HCT116 (cell line): ENCODE measurements around the gene TADA2B. TPM values are rescaled to one million over a fixed set of nuclear protein-coding genes. Genes with fewer than 3 reads are reported as not detected.

Experiments
- ATAC-seq: fragments of 200-7000 bp; cut with Tn5 transposase; 2 replicates; pipeline ENCODE4 v1.9.1; 2020; ENCODE audit warnings: mild to moderate bottlenecking, moderate library complexity
- BruUV-seq: library from RNA; stranded (reverse); fragments of 400-500 nt; replicated peaks from 2 replicates; lab custom pipeline; 2021; lab: Mats Ljungman, UMichigan
- CTCF ChIA-PET: fragments of 300-600 bp; sonication (Branson Sonifier 250); formaldehyde crosslinking; loops from one replicate; lab custom pipeline; 2021; ENCODE audit warnings: antibody characterized with exemption; lab: Charles Lee
- POLR2A ChIA-PET: fragments of 300-600, 350-600 bp; sonication (Branson Sonifier 250); formaldehyde crosslinking; loops from one replicate; lab custom pipeline; 2021; ENCODE audit warnings: antibody characterized with exemption; lab: Charles Lee
- RAD21 ChIA-PET, 2 experiments: fragments of 300-600 bp; sonication (Branson Sonifier 250); formaldehyde crosslinking; loops; one replicate each; lab custom pipeline; 2023; ENCODE audit warnings: low total read pairs in 2 of 2; ENCODE audit not compliant: uncharacterized antibody in 2 of 2, unreplicated experiment in 2 of 2, low non-redundant PET in 1 of 2; lab: Charles Lee
- DNase-seq: peaks from one replicate; pipeline ENCODE4 v3.0.0-alpha.2; 2010; ENCODE audit warnings: low read depth, low spot score
- H2AFZ ChIP-seq: fragments of 200-600 bp; shearing (Covaris generic), sonication (generic); 2 replicates; pipeline ENCODE4 v1.6.1; 2017; ENCODE audit warnings: low read depth, mixed run types, mixed read lengths, antibody characterized with exemption, low read length; ENCODE audit not compliant: poor library complexity, severe bottlenecking
- H3K27ac ChIP-seq: 2 replicates; pipeline ENCODE4 v1.5.1; 2012; ENCODE audit warnings: low read depth, low read length
- H3K27me3 ChIP-seq: fragments of 200-600 bp; sonication (generic); 2 replicates; pipeline ENCODE4 v1.6.1; 2016; ENCODE audit warnings: mixed run types, low read length, mixed read lengths; ENCODE audit not compliant: insufficient read depth
- H3K36me3 ChIP-seq, 2 experiments: fragments of 200-500 bp in 1 of 2; fragments of 200-600 bp in 1 of 2; sonication (Bioruptor generic) in 1 of 2; sonication (generic) in 1 of 2; 2 replicates each; pipeline versions ENCODE4 v1.5.1 to v1.6.1; 2014 to 2016; ENCODE audit warnings: low read length in 2 of 2, inconsistent platforms in 1 of 2, mixed read lengths in 1 of 2, mixed run types in 1 of 2; ENCODE audit not compliant: insufficient read depth in 2 of 2, control insufficient read depth in 1 of 2
- H3K4me1 ChIP-seq, 2 experiments: fragments of 200-600 bp in 1 of 2; sonication (generic) in 1 of 2; 2 replicates each; pipeline versions ENCODE4 v1.5.1 to v1.6.1; 2012 to 2017; ENCODE audit warnings: low read length in 2 of 2, inconsistent platforms in 1 of 2, mild to moderate bottlenecking in 1 of 2, mixed read lengths in 1 of 2, mixed run types in 1 of 2, moderate library complexity in 1 of 2; ENCODE audit not compliant: insufficient read depth in 2 of 2, control insufficient read depth in 1 of 2
- H3K4me2 ChIP-seq: fragments of 200-600 bp; sonication (generic); 2 replicates; pipeline ENCODE4 v1.6.1; 2017; ENCODE audit warnings: mixed run types, low read length, mixed read lengths
- H3K4me3 ChIP-seq, 2 experiments: fragments of 200-600 bp in 1 of 2; sonication (generic) in 1 of 2; replicated peaks in 1 of 2; 2 replicates each; pipeline ENCODE4 v1.5.1; 2011 to 2016; ENCODE audit warnings: low read length in 2 of 2, control low read depth in 1 of 2, low read depth in 1 of 2, mild to moderate bottlenecking in 1 of 2, mixed read lengths in 1 of 2, mixed run types in 1 of 2
- H3K79me2 ChIP-seq: fragments of 200-600 bp; sonication (generic); 2 replicates; pipeline ENCODE4 v1.6.1; 2017; ENCODE audit warnings: mild to moderate bottlenecking, mixed run types, low read length, moderate library complexity, mixed read lengths; ENCODE audit not compliant: insufficient read depth
- H3K9ac ChIP-seq: fragments of 200-600 bp; sonication (generic); 2 replicates; pipeline ENCODE4 v1.6.1; 2016; ENCODE audit warnings: low read length, mixed read lengths
- H3K9me2 ChIP-seq: fragments of 200-600 bp; sonication (generic), shearing (Covaris generic); 2 replicates; pipeline ENCODE4 v1.6.1; 2017; ENCODE audit warnings: mixed run types, mild to moderate bottlenecking, moderate library complexity; ENCODE audit not compliant: insufficient read depth
- H3K9me3 ChIP-seq, 2 experiments: fragments of 200-500 bp in 1 of 2; fragments of 200-600 bp in 1 of 2; sonication (Bioruptor generic) in 1 of 2; sonication (generic) in 1 of 2; 2 replicates each; pipeline ENCODE4 v1.6.1; 2014 to 2017; ENCODE audit warnings: low read length in 2 of 2, mixed read lengths in 2 of 2, inconsistent platforms in 1 of 2, low read depth in 1 of 2, mild to moderate bottlenecking in 1 of 2, mixed run types in 1 of 2, moderate library complexity in 1 of 2; ENCODE audit not compliant: control insufficient read depth in 1 of 2, insufficient read depth in 1 of 2
- H4K20me1 ChIP-seq: fragments of 200-600 bp; sonication (generic), shearing (Covaris generic); 2 replicates; pipeline ENCODE4 v1.6.1; 2017; ENCODE audit warnings: mixed run types, mild to moderate bottlenecking, moderate library complexity; ENCODE audit not compliant: insufficient read depth
- ATF3 ChIP-seq: IDR thresholded peaks from 2 replicates; pipeline ENCODE4 v1.6.1; 2012
- CBX3 ChIP-seq: IDR thresholded peaks from 2 replicates; pipeline ENCODE4 v1.6.1; 2012; ENCODE audit warnings: low read depth
- CEBPB ChIP-seq: IDR thresholded peaks from 2 replicates; pipeline ENCODE4 v1.6.1; 2012; ENCODE audit warnings: low read depth
- EGR1 ChIP-seq: IDR thresholded peaks from 2 replicates; pipeline ENCODE4 v1.6.1; 2012; ENCODE audit warnings: low read depth
- ELF1 ChIP-seq: IDR thresholded peaks from 2 replicates; pipeline ENCODE4 v1.6.1; 2012; ENCODE audit warnings: low read depth, borderline replicate concordance
- EZH2 ChIP-seq: fragments of 200-600 bp; sonication (generic); IDR thresholded peaks from 2 replicates; pipeline ENCODE4 v1.6.1; 2017; ENCODE audit warnings: antibody characterized with exemption, mixed run types
- EZH2phosphoT487 ChIP-seq: fragments of 200-600 bp; IDR thresholded peaks from 2 replicates; pipeline ENCODE4 v1.6.1; 2018; ENCODE audit warnings: antibody characterized with exemption, borderline replicate concordance
- FOSL1 ChIP-seq: IDR thresholded peaks from 2 replicates; pipeline ENCODE4 v1.6.1; 2012; ENCODE audit warnings: low read depth
- JUND ChIP-seq: IDR thresholded peaks from 2 replicates; pipeline ENCODE4 v1.6.1; 2012
- MAX ChIP-seq: IDR thresholded peaks from 2 replicates; pipeline ENCODE4 v1.6.1; 2012
- POLR2A ChIP-seq: IDR thresholded peaks from 2 replicates; pipeline ENCODE4 v1.7.0; 2011; ENCODE audit warnings: borderline replicate concordance; ENCODE audit not compliant: insufficient read depth, insufficient read length; ENCODE audit errors: extremely low read depth
- POLR2AphosphoS5 ChIP-seq: IDR thresholded peaks from 2 replicates; pipeline ENCODE4 v1.6.1; 2011; ENCODE audit warnings: mild to moderate bottlenecking, low read depth, low read length, moderate library complexity
- RAD21 ChIP-seq: IDR thresholded peaks from 2 replicates; pipeline ENCODE4 v1.6.1; 2012; ENCODE audit warnings: low read depth, mild to moderate bottlenecking
- REST ChIP-seq: IDR thresholded peaks from 2 replicates; pipeline ENCODE4 v1.6.1; 2012; ENCODE audit warnings: low read depth
- SIN3A ChIP-seq: IDR thresholded peaks from 2 replicates; pipeline ENCODE4 v1.6.1; 2012; ENCODE audit warnings: low read depth
- SP1 ChIP-seq: IDR thresholded peaks from 2 replicates; pipeline ENCODE4 v1.6.1; 2012; ENCODE audit warnings: low read depth
- SRF ChIP-seq: IDR thresholded peaks from 2 replicates; pipeline ENCODE4 v1.6.1; 2012; ENCODE audit warnings: low read depth
- ZBTB33 ChIP-seq: IDR thresholded peaks from 2 replicates; pipeline ENCODE4 v1.6.1; 2011; ENCODE audit warnings: mild to moderate bottlenecking, low read length, moderate library complexity; ENCODE audit not compliant: insufficient replicate concordance; ENCODE audit errors: extremely low read depth
- ZFX ChIP-seq: fragments of 450-650 bp; IDR thresholded peaks from 2 replicates; pipeline ENCODE4 v1.6.1; 2017
- ZNF274 ChIP-seq: fragments of 200-500 bp; sonication (Bioruptor generic); IDR thresholded peaks from 2 replicates; pipeline ENCODE4 v1.6.1; 2014; ENCODE audit warnings: mild to moderate bottlenecking, low read depth, low read length, inconsistent platforms
- intact Hi-C: fragments of 100-400 bp; cut with micrococcal nuclease; formaldehyde crosslinking; loops from 2 replicates; pipeline ENCODE4 v1.10.0; 2022
- total RNA-seq: library from RNA; stranded (reverse); gene quantifications from one replicate; pipeline ENCODE4 v1.2.1, GENCODE V29; 2021; ENCODE audit not compliant: unreplicated experiment

Gene TADA2B
- total RNA-seq, 1 experiment from 2014 or later, result 13.4 TPM

GRCh38 chr4:7040765-7041164 lies 2.4 kb upstream of the TADA2B start:
- intact Hi-C loops, result no loop called here
- H4K20me1 ChIP-seq, result no peaks in the 10 kb centered on the region
- RAD21 ChIA-PET, result no interaction called here
- no peak for DNase-seq
- no peaks in the 10 kb centered on the region for H3K27me3 ChIP-seq
- no peaks in the 10 kb centered on the region for H3K9me3 ChIP-seq
- TF ChIP-seq POLR2AphosphoS5 (no peak), REST (no peak), ELF1 (no peak), SRF (no peak), CEBPB (no peak), FOSL1 (no peak), JUND (no peak), EGR1 (no peak), SIN3A (no peak), ZBTB33 (no peak), ATF3 (no peak), MAX (no peak), EZH2phosphoT487 (no peak), EZH2 (no peak), ZFX (no peak), POLR2A (no peak), CBX3 (no peak), ZNF274 (no peak), RAD21 (no peak), SP1 (no peak)
- TF ChIP-seq, all 23 proteins: peak for 0
- no peak overlapping the region for H3K9ac ChIP-seq
- no TSS peak for BruUV-seq
- CTCF ChIA-PET, result no interaction called here
- H3K4me1 ChIP-seq, result peaks cover 16 to 39% of the 10 kb centered on the region in 2 experiments
- H3K27ac ChIP-seq, result no peak overlapping the region
- H2AFZ ChIP-seq, result no peak overlapping the region
- no peaks in the 10 kb centered on the region for H3K36me3 ChIP-seq
- peaks cover 23% of the 10 kb centered on the region for H3K79me2 ChIP-seq
- POLR2A ChIA-PET, result no interaction called here
- no peaks in the 10 kb centered on the region for H3K9me2 ChIP-seq
- no peak overlapping the region for H3K4me2 ChIP-seq
- no peak overlapping the region for H3K4me3 ChIP-seq
- ATAC-seq, result no peak
